Mesodermal cell (in vitro differentiated cells): ENCODE results near the gene TNIP1.

Experiments used
- H3K27ac ChIP-seq: 2 replicates; pipeline ENCODE4 v1.7.0; 2013; ENCODE audit warnings: mild to moderate bottlenecking, low read depth, low read length, moderate library complexity; ENCODE audit not compliant: severe bottlenecking
- H3K36me3 ChIP-seq: 2 replicates; pipeline ENCODE4 v1.7.1; 2013; ENCODE audit warnings: mild to moderate bottlenecking, low read length, moderate library complexity; ENCODE audit not compliant: control insufficient read depth, insufficient read depth
- H3K4me1 ChIP-seq: one replicate; pipeline ENCODE4 v1.7.1; 2013; ENCODE audit warnings: mild to moderate bottlenecking, low read length; ENCODE audit not compliant: insufficient read depth, control insufficient read depth, poor library complexity, severe bottlenecking
- H3K4me3 ChIP-seq: 2 replicates; pipeline ENCODE4 v1.7.0; 2013; ENCODE audit warnings: low read length, control low read depth, mild to moderate bottlenecking; ENCODE audit not compliant: insufficient read depth, poor library complexity, severe bottlenecking; ENCODE audit errors: extremely low read depth
- H3K9me3 ChIP-seq: 2 replicates; pipeline ENCODE4 v1.7.1; 2013; ENCODE audit warnings: mild to moderate bottlenecking, low read length, moderate library complexity; ENCODE audit not compliant: control insufficient read depth
- WGBS, 2 experiments: methylation state at CpG; one replicate each; pipeline ENCODE4 v1.1.5; 2013; ENCODE audit warnings: missing lambda C conversion rate in 2 of 2; ENCODE audit not compliant: insufficient coverage in 2 of 2; 5-methylcytosine and 5-hydroxymethylcytosine counted together

Gene TNIP1

GRCh38 chr5:151053796-151054462 lies 26.9 kb downstream of the TNIP1 start:
- Histone ChIP-seq H3K4me3 (no peak overlapping the region), H3K4me1 (peaks cover 14% of the 10 kb centered on the region), H3K36me3 (peaks cover 59% of the 10 kb centered on the region), H3K9me3 (no peaks in the 10 kb centered on the region), H3K27ac (no peak overlapping the region)
- WGBS, 2 experiments = 90 to 96% methylated on average over 2 to 3 of the region's 4 CpGs

GRCh38 chr5:151052836-151053235 lies 28.0 kb downstream of the TNIP1 start:
- Histone ChIP-seq H3K4me3 (no peak overlapping the region), H3K9me3 (no peaks in the 10 kb centered on the region), H3K4me1 (peaks cover 14% of the 10 kb centered on the region), H3K36me3 (peaks cover 62% of the 10 kb centered on the region), H3K27ac (no peak overlapping the region)
- 88 to 90% methylated on average over 1 to 2 of the region's 3 CpGs for WGBS, 2 experiments

- peaks cover 66% of the 10 kb centered on the region for H3K36me3 ChIP-seq
- WGBS, 2 experiments = 96% methylated on average over 5 to 7 of the region's 10 CpGs
Measured at GRCh38 chr5:151051931-151052608, 28.8 kb downstream of the TNIP1 start.

GRCh38 chr5:151051066-151051930 lies 29.5 kb downstream of the TNIP1 start:
- Histone ChIP-seq H3K9me3 (no peaks in the 10 kb centered on the region), H3K27ac (no peak overlapping the region), H3K36me3 (peaks cover 66% of the 10 kb centered on the region)

More at GRCh38 chr5:151051931-151052608, 28.8 kb downstream of the TNIP1 start:
- Histone ChIP-seq H3K4me1 (peaks cover 14% of the 10 kb centered on the region), H3K9me3 (no peaks in the 10 kb centered on the region), H3K4me3 (no peak overlapping the region), H3K27ac (no peak overlapping the region)

GRCh38 chr5:151048526-151048925 lies 32.3 kb downstream of the TNIP1 start:
- Histone ChIP-seq H3K27ac (no peak overlapping the region), H3K4me1 (peaks cover 14% of the 10 kb centered on the region), H3K9me3 (no peaks in the 10 kb centered on the region), H3K4me3 (no peak overlapping the region), H3K36me3 (peaks cover 76% of the 10 kb centered on the region)
- 82 to 85% methylated on average over 4 to 6 of the region's 7 CpGs for WGBS, 2 experiments

More at GRCh38 chr5:151051066-151051930, 29.5 kb downstream of the TNIP1 start:
- Histone ChIP-seq H3K4me3 (no peak overlapping the region), H3K4me1 (peaks cover 14% of the 10 kb centered on the region)
- 94 to 100% methylated on average over 3 to 4 of the region's 6 CpGs for WGBS, 2 experiments

GRCh38 chr5:151047814-151048425 lies 32.9 kb downstream of the TNIP1 start:
- Histone ChIP-seq H3K36me3 (peaks cover 80% of the 10 kb centered on the region), H3K4me3 (no peak overlapping the region), H3K27ac (no peak overlapping the region), H3K9me3 (no peaks in the 10 kb centered on the region), H3K4me1 (peaks cover 14% of the 10 kb centered on the region)
- WGBS, 2 experiments = 77 to 83% methylated on average over 9 to 11 of the region's 13 CpGs

- Histone ChIP-seq H3K9me3 (no peaks in the 10 kb centered on the region), H3K4me3 (no peak overlapping the region), H3K36me3 (peaks cover 91% of the 10 kb centered on the region), H3K4me1 (peaks cover 15% of the 10 kb centered on the region), H3K27ac (no peak overlapping the region)
- 95 to 96% methylated on average over 9 to 10 of the region's 12 CpGs for WGBS, 2 experiments
Measured at GRCh38 chr5:151042453-151043093, 38.3 kb downstream of the TNIP1 start.

GRCh38 chr5:151041577-151042268 lies 39.1 kb downstream of the TNIP1 start:
- Histone ChIP-seq H3K4me3 (no peak overlapping the region), H3K27ac (no peak overlapping the region), H3K36me3 (peaks cover 89% of the 10 kb centered on the region), H3K9me3 (no peaks in the 10 kb centered on the region), H3K4me1 (peaks cover 15% of the 10 kb centered on the region)
- whole genome bisulfite sequencing, 2 experiments = 88 to 91% methylated on average over 8 to 9 of the region's 11 CpGs

- Histone ChIP-seq H3K4me3 (no peak overlapping the region), H3K27ac (no peak overlapping the region), H3K9me3 (no peaks in the 10 kb centered on the region), H3K4me1 (peaks cover 15% of the 10 kb centered on the region), H3K36me3 (peaks cover 90% of the 10 kb centered on the region)
- WGBS, 2 experiments = 86% methylated on average over 7 to 8 of the region's 8 CpGs
Measured at GRCh38 chr5:151040211-151040747, 40.6 kb downstream of the TNIP1 start.
